ENCODE data around the gene SLC41A2.

GRCh38 chr12:104974626-104975290 is 16.7 kb upstream of the SLC41A2 start:
- TF ChIP-seq POLR2A (IDR thresholded peaks at IDR 0.05): no peak
- no peak for TF ChIP-seq CTCF (IDR thresholded peaks at IDR 0.05)
